Smooth muscle cell (in vitro differentiated cells): ENCODE data around the gene TLE5. TPM values are rescaled to one million over a fixed set of nuclear protein-coding genes. Genes with fewer than 3 reads are reported as not detected.

Source experiments
- DNase-seq: peaks from one replicate; lab custom pipeline; 2025; ENCODE audit not compliant: unreplicated experiment; lab: John Stamatoyannopoulos, UW
- H2AFZ ChIP-seq: fragments of 200-600 bp; sonication (generic); 2 replicates; pipeline ENCODE4 v1.6.0; 2016; ENCODE audit warnings: antibody characterized with exemption, low read depth, mild to moderate bottlenecking
- H3F3A ChIP-seq: fragments of 200-600 bp; sonication (generic); 2 replicates; pipeline ENCODE4 v1.6.0; 2017; ENCODE audit warnings: antibody characterized with exemption, low read depth
- H3K27ac ChIP-seq: fragments of 200-600 bp; sonication (generic); 2 replicates; pipeline ENCODE4 v1.5.1; 2016; ENCODE audit warnings: low read depth, mild to moderate bottlenecking
- H3K27me3 ChIP-seq: fragments of 200-600 bp; sonication (generic); 2 replicates; pipeline ENCODE4 v1.6.1; 2016; ENCODE audit warnings: low read depth, mild to moderate bottlenecking
- H3K36me3 ChIP-seq: fragments of 200-600 bp; sonication (generic); 2 replicates; pipeline ENCODE4 v1.5.1; 2016; ENCODE audit warnings: low read depth
- H3K4me1 ChIP-seq: fragments of 200-600 bp; sonication (generic); 2 replicates; pipeline ENCODE4 v1.5.1; 2016; ENCODE audit warnings: low read depth
- H3K4me2 ChIP-seq: fragments of 200-600 bp; sonication (generic); 2 replicates; pipeline ENCODE4 v1.6.0; 2016; ENCODE audit warnings: mild to moderate bottlenecking
- H3K4me3 ChIP-seq: fragments of 200-600 bp; sonication (generic); 2 replicates; pipeline ENCODE4 v1.5.1; 2016; ENCODE audit warnings: mild to moderate bottlenecking
- H3K79me2 ChIP-seq: fragments of 200-600 bp; sonication (generic); 2 replicates; pipeline ENCODE4 v1.6.0; 2016; ENCODE audit warnings: low read depth, mild to moderate bottlenecking
- H3K9ac ChIP-seq: fragments of 200-600 bp; sonication (generic); 2 replicates; pipeline ENCODE4 v1.6.0; 2016; ENCODE audit warnings: low read depth
- H3K9me3 ChIP-seq: fragments of 200-600 bp; sonication (generic); replicated peaks from 2 replicates; pipeline ENCODE4 v1.5.1; 2016; ENCODE audit warnings: low read depth
- H4K20me1 ChIP-seq: fragments of 200-600 bp; sonication (generic); 2 replicates; pipeline ENCODE4 v1.6.0; 2016; ENCODE audit warnings: low read depth
- WGBS: methylation state at CpG from one replicate; pipeline ENCODE4 v1.1.7; 2016; ENCODE audit warnings: low lambda C conversion rate; 5-methylcytosine and 5-hydroxymethylcytosine counted together
- polyA plus RNA-seq: library from polyadenylated mRNA; unstranded; fragments of >200 nt; fragmentation: Nextera tagmentation; extraction: Ambion mirVana; gene quantifications from 2 replicates; pipeline ENCODE4 v1.2.1, GENCODE V29; 2016
- total RNA-seq: library from RNA; depleted of rRNA; stranded (reverse); fragments of >200 nt; gene quantifications from 2 replicates; pipeline ENCODE4 v1.2.3, GENCODE V29; 2014
- TF ChIP-seq, protein P1 (sequence below): fragments of 200-600 bp; sonication (generic); IDR thresholded peaks from 2 replicates; pipeline ENCODE4 v1.5.1; 2017; ENCODE audit warnings: borderline replicate concordance, mild to moderate bottlenecking, antibody characterized with exemption; ENCODE audit not compliant: insufficient read depth, poor library complexity, severe bottlenecking

The TLE5 gene
- total and polyA plus RNA-seq, 2 experiments from 2014 or later = 146 to 274 TPM

DNA sequence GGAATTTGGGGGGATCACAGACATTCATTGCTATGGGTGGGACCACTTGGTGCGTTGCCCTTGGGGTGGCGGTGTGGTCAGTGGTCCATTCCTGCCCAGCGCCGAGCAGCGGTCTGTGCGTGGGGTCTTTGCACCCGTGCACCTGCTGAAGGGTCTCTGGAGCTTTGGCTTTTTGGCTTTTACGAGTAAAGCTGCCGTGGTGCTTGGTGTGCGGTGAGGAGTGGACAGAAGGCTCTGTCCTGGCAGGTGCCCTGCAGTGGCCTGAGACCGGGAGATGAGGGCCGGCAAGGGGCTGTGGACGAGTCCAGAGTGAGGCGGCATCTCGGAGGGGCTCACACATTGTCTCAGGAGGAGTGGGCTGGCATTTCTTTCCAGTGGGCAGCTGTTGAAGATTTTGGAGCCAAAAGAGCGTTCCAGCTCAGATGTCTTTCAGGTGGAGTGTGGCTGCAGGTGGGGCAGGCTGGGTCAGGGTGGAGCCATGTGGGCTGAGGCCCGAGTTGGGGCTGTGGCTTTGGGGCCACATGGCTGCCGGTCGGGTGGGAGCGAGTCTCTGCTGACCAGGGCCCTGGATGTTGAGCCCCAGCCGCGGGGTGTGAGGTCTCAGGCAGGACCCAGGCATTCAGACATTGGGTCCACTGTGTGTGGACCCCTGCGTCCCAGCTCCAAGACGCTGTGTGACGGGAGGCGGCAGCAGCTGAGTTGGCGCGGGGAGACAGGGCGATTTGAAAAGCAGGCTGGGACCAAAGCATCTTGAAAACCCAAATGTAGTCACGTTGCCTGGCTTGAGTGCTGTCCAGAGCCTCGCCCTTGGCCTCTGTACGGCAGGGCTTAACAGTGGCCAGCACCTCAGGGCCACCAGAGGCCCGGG lies 43.6 kb upstream of the TLE5 start:
- Histone ChIP-seq H2AFZ (no peak overlapping the region), H3K27ac (no peak overlapping the region), H4K20me1 (peaks cover 100% of the 10 kb centered on the region), H3K27me3 (no peaks in the 10 kb centered on the region), H3K36me3 (no peaks in the 10 kb centered on the region), H3F3A (no peaks in the 10 kb centered on the region), H3K79me2 (peaks cover 89% of the 10 kb centered on the region), H3K4me2 (no peak overlapping the region), H3K9ac (no peak overlapping the region), H3K4me3 (no peak overlapping the region), H3K4me1 (no peaks in the 10 kb centered on the region), H3K9me3 (no peaks in the 10 kb centered on the region)
- no peak for DNase-seq
- WGBS = 96% methylated on average over 31 of the region's 33 CpGs
- TF ChIP-seq, protein P1, sequence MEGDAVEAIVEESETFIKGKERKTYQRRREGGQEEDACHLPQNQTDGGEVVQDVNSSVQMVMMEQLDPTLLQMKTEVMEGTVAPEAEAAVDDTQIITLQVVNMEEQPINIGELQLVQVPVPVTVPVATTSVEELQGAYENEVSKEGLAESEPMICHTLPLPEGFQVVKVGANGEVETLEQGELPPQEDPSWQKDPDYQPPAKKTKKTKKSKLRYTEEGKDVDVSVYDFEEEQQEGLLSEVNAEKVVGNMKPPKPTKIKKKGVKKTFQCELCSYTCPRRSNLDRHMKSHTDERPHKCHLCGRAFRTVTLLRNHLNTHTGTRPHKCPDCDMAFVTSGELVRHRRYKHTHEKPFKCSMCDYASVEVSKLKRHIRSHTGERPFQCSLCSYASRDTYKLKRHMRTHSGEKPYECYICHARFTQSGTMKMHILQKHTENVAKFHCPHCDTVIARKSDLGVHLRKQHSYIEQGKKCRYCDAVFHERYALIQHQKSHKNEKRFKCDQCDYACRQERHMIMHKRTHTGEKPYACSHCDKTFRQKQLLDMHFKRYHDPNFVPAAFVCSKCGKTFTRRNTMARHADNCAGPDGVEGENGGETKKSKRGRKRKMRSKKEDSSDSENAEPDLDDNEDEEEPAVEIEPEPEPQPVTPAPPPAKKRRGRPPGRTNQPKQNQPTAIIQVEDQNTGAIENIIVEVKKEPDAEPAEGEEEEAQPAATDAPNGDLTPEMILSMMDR = no peak

DNA sequence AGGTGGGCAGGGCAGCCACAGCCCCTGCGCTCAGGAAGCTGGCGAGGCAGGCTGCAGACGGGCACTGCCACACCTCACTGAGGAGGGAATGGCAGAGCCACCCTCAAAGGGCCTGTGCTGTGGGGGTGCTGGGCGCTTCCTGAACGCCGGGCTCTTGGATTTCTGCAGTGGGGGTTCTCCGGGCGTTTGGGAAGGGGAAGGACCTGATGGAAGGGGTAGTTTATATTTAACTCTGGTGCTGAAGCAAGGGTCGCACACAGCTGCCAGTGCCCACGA lies 42.4 kb upstream of the TLE5 start:
- Histone ChIP-seq H3K9me3 (no peaks in the 10 kb centered on the region), H3K27ac (no peak overlapping the region), H4K20me1 (peaks cover 100% of the 10 kb centered on the region), H3K4me2 (no peak overlapping the region), H3K27me3 (no peaks in the 10 kb centered on the region), H3K36me3 (no peaks in the 10 kb centered on the region), H3F3A (no peaks in the 10 kb centered on the region), H3K4me3 (no peak overlapping the region), H3K79me2 (peaks cover 95% of the 10 kb centered on the region), H2AFZ (no peak overlapping the region), H3K9ac (no peak overlapping the region), H3K4me1 (no peaks in the 10 kb centered on the region)
- TF ChIP-seq, protein P1 = no peak
- DNase-seq = no peak
- 92% methylated on average over 10 of the region's 10 CpGs for WGBS

DNA sequence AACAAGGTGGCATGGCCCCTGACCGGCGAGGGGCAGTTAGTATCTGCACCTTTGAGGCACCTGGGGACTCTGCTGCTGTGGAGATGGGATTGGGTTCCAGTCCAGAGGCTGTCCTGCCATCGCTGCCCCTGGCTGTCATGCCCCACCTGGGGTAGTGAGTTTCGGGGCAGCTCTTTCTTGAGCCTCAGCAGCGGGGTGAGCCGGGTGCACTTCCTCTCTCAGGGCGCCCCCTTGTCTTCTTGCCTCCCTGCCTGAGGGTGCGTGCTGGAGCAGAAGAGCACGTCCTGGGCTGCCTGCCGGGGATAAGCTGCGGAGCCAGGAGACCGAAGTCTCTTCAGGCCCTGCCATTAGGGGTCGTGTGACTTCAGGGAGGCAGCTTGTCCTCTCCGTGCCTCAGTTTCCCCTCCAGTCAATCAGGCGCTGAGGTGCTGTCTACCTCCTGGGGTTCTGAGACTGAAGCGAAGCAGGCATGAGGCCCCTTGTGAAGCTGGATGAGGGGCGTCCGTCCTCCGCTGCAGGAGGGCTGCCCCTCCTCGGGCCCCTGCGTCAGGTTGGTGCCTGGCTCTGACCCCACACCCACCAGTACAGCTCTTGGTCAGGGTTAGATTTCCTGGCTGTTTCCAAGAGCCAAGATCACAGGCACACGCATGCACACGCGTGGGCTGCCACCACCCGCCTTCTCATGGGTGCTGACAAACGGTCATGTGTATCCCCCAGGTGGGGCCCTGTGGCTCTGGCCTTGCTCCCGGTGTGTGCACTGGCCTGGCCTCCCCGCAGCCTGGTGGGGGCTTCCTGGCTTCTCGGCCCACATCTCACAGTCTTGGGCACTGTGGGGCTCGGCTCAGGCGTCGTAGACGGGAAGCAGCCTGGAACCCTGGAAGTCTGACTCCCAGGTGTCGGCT lies 40.2 kb upstream of the TLE5 start:
- TF ChIP-seq, protein P1 = no peak
- H3K27ac ChIP-seq = no peak overlapping the region
- no peaks in the 10 kb centered on the region for H3K36me3 ChIP-seq
- H4K20me1 ChIP-seq = peaks cover 100% of the 10 kb centered on the region
- H3K9ac ChIP-seq = no peak overlapping the region
- H3K4me1 ChIP-seq = no peaks in the 10 kb centered on the region
- DNase-seq = no peak
- no peaks in the 10 kb centered on the region for H3K9me3 ChIP-seq
- no peak overlapping the region for H3K4me2 ChIP-seq
- peaks cover 97% of the 10 kb centered on the region for H3K79me2 ChIP-seq
- H3K27me3 ChIP-seq = no peaks in the 10 kb centered on the region
- 95% methylated on average over 33 of the region's 34 CpGs for WGBS
- no peak overlapping the region for H3K4me3 ChIP-seq
- H3F3A ChIP-seq = no peaks in the 10 kb centered on the region
- no peak overlapping the region for H2AFZ ChIP-seq
